K562 treated with DMSO at 1 percent for 48 hours (cell line): ENCODE results near the gene SYNDIG1L. TPM values are rescaled to one million over a fixed set of nuclear protein-coding genes. Genes with fewer than 3 reads are reported as not detected.

Experiments used
- total RNA-seq: library from RNA; unstranded; fragments of 300-600 nt; gene quantifications from 2 replicates; pipeline ENCODE4 v1.2.3, GENCODE V29; 2022; ENCODE audit warnings: low replicate concordance; ENCODE audit errors: extremely low read depth

The SYNDIG1L gene
- total RNA-seq = not detected in 2 replicates

GRCh38 chr14:74426202-74426582 is at the start of gene SYNDIG1L:
SYNDIG1L (minus strand) TSS chr14:74426210; CDS start chr14:74409744, 16,466 bp downstream.

Other genes with a start within 250 kb of the SYNDIG1L start
- gene VSX2, start 186.8 kb downstream of the SYNDIG1L start, total RNA-seq = not detected in 2 replicates
- not detected in 2 replicates for gene ABCD4, start 123.3 kb downstream of the SYNDIG1L start, total RNA-seq
- not detected in 2 replicates for gene VRTN, start 77.7 kb downstream of the SYNDIG1L start, total RNA-seq
- gene NPC2, start 67.1 kb upstream of the SYNDIG1L start, total RNA-seq = 646 TPM in 1 of 2 replicates, not detected in the other
- gene ISCA2, start 67.6 kb upstream of the SYNDIG1L start, total RNA-seq = not detected in 2 replicates
- not detected in 2 replicates for gene LTBP2, start 186.0 kb upstream of the SYNDIG1L start, total RNA-seq